Endothelial cell (in vitro differentiated cells): ENCODE measurements around the gene TRPM2. TPM values are rescaled to one million over a fixed set of nuclear protein-coding genes. Genes with fewer than 3 reads are reported as not detected.

Source experiments
- DNase-seq: peaks from one replicate; pipeline ENCODE4 v3.0.0; 2021; ENCODE audit warnings: low spot score
- H3K27ac Mint-ChIP-seq: one replicate; pipeline ENCODE4 v1.8.0; 2021; ENCODE audit warnings: mixed read lengths, inconsistent platforms; ENCODE audit not compliant: unreplicated experiment
- H3K27me3 Mint-ChIP-seq: one replicate; pipeline ENCODE4 v1.8.0; 2021; ENCODE audit warnings: mild to moderate bottlenecking, moderate library complexity, mixed read lengths, inconsistent platforms; ENCODE audit not compliant: unreplicated experiment
- H3K36me3 Mint-ChIP-seq: one replicate; pipeline ENCODE4 v1.8.0; 2021; ENCODE audit warnings: mild to moderate bottlenecking, low read depth, mixed read lengths, inconsistent platforms; ENCODE audit not compliant: unreplicated experiment
- H3K4me1 Mint-ChIP-seq: one replicate; pipeline ENCODE4 v1.8.0; 2021; ENCODE audit warnings: mild to moderate bottlenecking, mixed read lengths, inconsistent platforms; ENCODE audit not compliant: unreplicated experiment
- H3K4me3 Mint-ChIP-seq: one replicate; pipeline ENCODE4 v1.8.0; 2021; ENCODE audit warnings: mild to moderate bottlenecking, mixed read lengths, inconsistent platforms; ENCODE audit not compliant: unreplicated experiment
- H3K9me3 Mint-ChIP-seq: one replicate; pipeline ENCODE4 v1.8.0; 2021; ENCODE audit warnings: mixed read lengths, inconsistent platforms; ENCODE audit not compliant: unreplicated experiment
- CTCF ChIP-seq: fragments of 200-600 bp; sonication (generic); IDR thresholded peaks from one replicate; pipeline ENCODE4 v1.5.0; 2021; ENCODE audit warnings: antibody characterized with exemption; ENCODE audit not compliant: unreplicated experiment
- total RNA-seq: library from RNA; stranded (reverse); fragmentation: NEBNext Ultra II Directional; extraction: Animal tissue kit (Norgen Biotek cat#: 25700); gene quantifications from one replicate; pipeline ENCODE4 v1.2.1, GENCODE V29; 2021; ENCODE audit not compliant: unreplicated experiment

The TRPM2 gene
- total RNA-seq, 1 donor from 2014 or later, result 0.15 TPM

GRCh38 chr21:44370027-44370735, 16.8 kb downstream of the TRPM2 start:
- no peak for TF ChIP-seq CTCF
- peaks cover 3% of the 10 kb centered on the region for H3K9me3 Mint-ChIP-seq
- no peak for DNase-seq
- H3K27me3 Mint-ChIP-seq, result peaks cover 18% of the 10 kb centered on the region
- peaks cover 6% of the 10 kb centered on the region for H3K36me3 Mint-ChIP-seq
- H3K27ac Mint-ChIP-seq, result no peak overlapping the region
- peaks cover 2% of the 10 kb centered on the region for H3K4me1 Mint-ChIP-seq
- H3K4me3 Mint-ChIP-seq, result no peak overlapping the region

GRCh38 chr21:44370786-44371410, 17.5 kb downstream of the TRPM2 start:
- peaks cover 5% of the 10 kb centered on the region for H3K4me1 Mint-ChIP-seq
- H3K4me3 Mint-ChIP-seq, result no peak overlapping the region
- peaks cover 20% of the 10 kb centered on the region for H3K27me3 Mint-ChIP-seq
- no peak for TF ChIP-seq CTCF
- H3K27ac Mint-ChIP-seq, result no peak overlapping the region
- no peak for DNase-seq
- H3K36me3 Mint-ChIP-seq, result peaks cover 11% of the 10 kb centered on the region
- peaks cover 8% of the 10 kb centered on the region for H3K9me3 Mint-ChIP-seq

- no peak overlapping the region for H3K4me3 Mint-ChIP-seq
Measured at GRCh38 chr21:44371596-44371995, 18.2 kb downstream of the TRPM2 start.

GRCh38 chr21:44372616-44373015, 19.2 kb downstream of the TRPM2 start:
- no peak overlapping the region for H3K4me3 Mint-ChIP-seq

More at GRCh38 chr21:44371596-44371995, 18.2 kb downstream of the TRPM2 start:
- DNase-seq, result no peak
- Mint-ChIP-seq H3K9me3 (peaks cover 8% of the 10 kb centered on the region), H3K36me3 (peaks cover 11% of the 10 kb centered on the region), H3K27ac (no peak overlapping the region), H3K27me3 (peaks cover 26% of the 10 kb centered on the region), H3K4me1 (peaks cover 5% of the 10 kb centered on the region)
- no peak for TF ChIP-seq CTCF

More at GRCh38 chr21:44372616-44373015, 19.2 kb downstream of the TRPM2 start:
- TF ChIP-seq CTCF, result no peak
- peaks cover 31% of the 10 kb centered on the region for H3K27me3 Mint-ChIP-seq
- peaks cover 5% of the 10 kb centered on the region for H3K4me1 Mint-ChIP-seq
- no peak for DNase-seq
- no peak overlapping the region for H3K27ac Mint-ChIP-seq
- peaks cover 8% of the 10 kb centered on the region for H3K9me3 Mint-ChIP-seq
- peaks cover 11% of the 10 kb centered on the region for H3K36me3 Mint-ChIP-seq
